Keratinocyte (primary cell): ENCODE measurements around the gene FOXD2. TPM values are rescaled to one million over a fixed set of nuclear protein-coding genes. Genes with fewer than 3 reads are reported as not detected.

Experiments used
- DNase-seq: peaks from one replicate; pipeline ENCODE4 v3.0.0-alpha.2; 2011; ENCODE audit warnings: low read depth, missing footprints, low spot score
- FAIRE-seq: peaks from 2 replicates; lab custom pipeline; 2011; peaks lifted over from hg19 to GRCh38; lab: Jason Lieb, UNC
- H2AFZ ChIP-seq: 2 replicates; pipeline ENCODE4 v1.6.0; 2012; ENCODE audit warnings: low read length, control low read depth, inconsistent platforms; ENCODE audit not compliant: control insufficient read depth
- H3K27ac ChIP-seq: 2 replicates; pipeline ENCODE4 v1.5.1; 2011; ENCODE audit warnings: low read length; ENCODE audit not compliant: control insufficient read depth, insufficient read depth
- H3K27me3 ChIP-seq: 3 replicates; pipeline ENCODE4 v1.6.0; 2011; ENCODE audit warnings: low read length; ENCODE audit not compliant: control insufficient read depth, insufficient read depth; ENCODE audit errors: extremely low read depth
- H3K36me3 ChIP-seq, 2 experiments: 2 replicates in 1 of 2; 3 replicates in 1 of 2; pipeline ENCODE4 v1.5.1; 2011; ENCODE audit warnings: low read length in 2 of 2, mild to moderate bottlenecking in 1 of 2; ENCODE audit not compliant: control insufficient read depth in 2 of 2, insufficient read depth in 2 of 2; ENCODE audit errors: extremely low read depth in 1 of 2
- H3K4me1 ChIP-seq: 3 replicates; pipeline ENCODE4 v1.5.1; 2011; ENCODE audit warnings: low read length; ENCODE audit not compliant: control insufficient read depth, insufficient read depth; ENCODE audit errors: extremely low read depth
- H3K4me2 ChIP-seq: 3 replicates; pipeline ENCODE4 v1.6.0; 2011; ENCODE audit warnings: low read depth, low read length; ENCODE audit not compliant: control insufficient read depth, insufficient read depth; ENCODE audit errors: extremely low read depth
- H3K4me3 ChIP-seq, 3 experiments: fragments of 200-600 bp in 1 of 3; sonication (generic) in 1 of 3; 2 replicates in 2 of 3; 3 replicates in 1 of 3; pipeline ENCODE4 v1.5.1; 2011 to 2016; ENCODE audit warnings: low read length in 3 of 3, mild to moderate bottlenecking in 3 of 3, control low read depth in 2 of 3, inconsistent platforms in 1 of 3, low read depth in 1 of 3, mixed read lengths in 1 of 3, mixed run types in 1 of 3, moderate library complexity in 1 of 3; ENCODE audit not compliant: control insufficient read depth in 2 of 3, insufficient read depth in 2 of 3; ENCODE audit errors: extremely low read depth in 1 of 3
- H3K79me2 ChIP-seq: 2 replicates; pipeline ENCODE4 v1.6.0; 2012; ENCODE audit warnings: low read length; ENCODE audit not compliant: control insufficient read depth, insufficient read depth
- H3K9ac ChIP-seq: 3 replicates; pipeline ENCODE4 v1.6.0; 2011; ENCODE audit warnings: low read length; ENCODE audit not compliant: control insufficient read depth, insufficient read depth; ENCODE audit errors: extremely low read depth
- H3K9me1 ChIP-seq: 3 replicates; pipeline ENCODE4 v1.6.0; 2011; ENCODE audit warnings: low read length; ENCODE audit not compliant: control insufficient read depth, insufficient read depth; ENCODE audit errors: extremely low read depth
- H3K9me3 ChIP-seq: 2 replicates; pipeline ENCODE4 v1.5.1; 2012; ENCODE audit warnings: low read depth, low read length; ENCODE audit not compliant: control insufficient read depth
- H4K20me1 ChIP-seq: 3 replicates; pipeline ENCODE4 v1.6.0; 2011; ENCODE audit warnings: low read length; ENCODE audit not compliant: control insufficient read depth, insufficient read depth; ENCODE audit errors: extremely low read depth
- EZH2 ChIP-seq: IDR thresholded peaks from one replicate; pipeline ENCODE4 v1.6.1; 2012; ENCODE audit warnings: inconsistent platforms, mild to moderate bottlenecking, low read length, moderate library complexity
- dilution Hi-C: fragments of 300-500 bp; cut with MboI; formaldehyde crosslinking; loops from one replicate; pipeline ENCODE4 v1.7.0; 2020; ENCODE audit warnings: low sequenced_read_pairs; ENCODE audit not compliant: extremely low pct_ligation_motif_present
- polyA plus RNA-seq, 5 experiments: library from polyadenylated mRNA; depleted of rRNA in 3 of 5; stranded (reverse) in 3 of 5; stranded (forward) in 1 of 5; unstranded in 1 of 5; fragments of >200 nt; gene quantifications; 1 replicate in 1 of 5; 2 replicates in 3 of 5; 3 replicates in 1 of 5; pipeline versions ENCODE4 v1.2.1 to v1.2.3, GENCODE V29; 2011 to 2012; ENCODE audit warnings: missing spikeins in 2 of 5, low read depth in 1 of 5, low replicate concordance in 1 of 5
- TF ChIP-seq, protein P1 (sequence below), 3 experiments: IDR thresholded peaks in 1 of 3; conservative IDR thresholded peaks in 1 of 3; optimal IDR thresholded peaks in 1 of 3; 2 replicates in 2 of 3; 3 replicates in 1 of 3; pipeline versions ENCODE3 to v1.5.1; 2011; ENCODE audit warnings: low read length in 3 of 3, mild to moderate bottlenecking in 3 of 3, moderate library complexity in 2 of 3, control low read depth in 1 of 3, inconsistent platforms in 1 of 3; ENCODE audit not compliant: insufficient read depth in 2 of 3; ENCODE audit errors: extremely low read depth in 1 of 3

The FOXD2 gene
- polyA plus RNA-seq, 1 donor (not counting 4 experiments of a cell fraction or from before 2014, with no cell fraction given): 0.04 TPM

DNA sequence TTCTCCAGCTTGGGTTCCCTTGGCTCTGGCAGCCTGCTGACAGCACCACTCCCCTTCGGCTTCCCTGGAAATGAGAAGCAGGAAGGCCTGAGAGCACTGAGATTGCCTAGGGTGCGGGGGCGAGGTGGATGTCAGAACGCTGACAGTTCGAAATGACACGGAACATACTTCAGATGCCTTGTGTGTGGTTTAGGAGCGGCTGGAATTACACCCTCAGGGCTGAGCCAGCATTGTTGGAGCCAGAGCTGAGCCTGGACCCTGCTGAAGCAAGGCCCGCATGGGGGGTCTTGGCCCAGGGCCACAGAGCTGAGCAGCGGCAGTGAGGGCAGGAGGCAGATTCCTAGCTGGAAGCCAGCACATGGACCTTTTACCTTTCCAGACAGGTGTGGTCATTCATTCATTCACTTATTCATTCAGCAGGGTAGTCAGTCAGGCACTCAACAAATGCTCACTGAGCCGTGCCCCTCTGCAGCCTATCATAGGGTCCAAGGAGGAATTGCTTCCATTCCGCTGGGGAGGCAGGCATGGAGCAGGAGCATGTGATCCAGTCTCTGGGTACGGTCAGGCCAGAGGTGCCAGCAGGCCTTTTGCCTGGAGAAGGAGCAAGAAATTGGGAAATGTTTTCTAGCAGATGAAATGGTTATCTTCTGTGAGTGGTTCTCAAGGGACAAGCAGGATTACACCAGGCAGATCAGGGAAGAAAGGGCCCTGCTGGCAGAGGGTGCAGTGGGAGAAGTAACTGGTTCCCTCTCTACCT is 28.4 kb upstream of the FOXD2 start:
- H3K27me3 ChIP-seq: no peaks in the 10 kb centered on the region
- DNase-seq (no peak), FAIRE-seq (peak; percentile 80)
- H3K4me3 ChIP-seq: no peak overlapping the region
- H3K27ac ChIP-seq: no peak overlapping the region
- H2AFZ ChIP-seq: no peak overlapping the region
- no peaks in the 10 kb centered on the region for H3K9me3 ChIP-seq
- TF ChIP-seq EZH2: no peak
- TF ChIP-seq, protein P1, sequence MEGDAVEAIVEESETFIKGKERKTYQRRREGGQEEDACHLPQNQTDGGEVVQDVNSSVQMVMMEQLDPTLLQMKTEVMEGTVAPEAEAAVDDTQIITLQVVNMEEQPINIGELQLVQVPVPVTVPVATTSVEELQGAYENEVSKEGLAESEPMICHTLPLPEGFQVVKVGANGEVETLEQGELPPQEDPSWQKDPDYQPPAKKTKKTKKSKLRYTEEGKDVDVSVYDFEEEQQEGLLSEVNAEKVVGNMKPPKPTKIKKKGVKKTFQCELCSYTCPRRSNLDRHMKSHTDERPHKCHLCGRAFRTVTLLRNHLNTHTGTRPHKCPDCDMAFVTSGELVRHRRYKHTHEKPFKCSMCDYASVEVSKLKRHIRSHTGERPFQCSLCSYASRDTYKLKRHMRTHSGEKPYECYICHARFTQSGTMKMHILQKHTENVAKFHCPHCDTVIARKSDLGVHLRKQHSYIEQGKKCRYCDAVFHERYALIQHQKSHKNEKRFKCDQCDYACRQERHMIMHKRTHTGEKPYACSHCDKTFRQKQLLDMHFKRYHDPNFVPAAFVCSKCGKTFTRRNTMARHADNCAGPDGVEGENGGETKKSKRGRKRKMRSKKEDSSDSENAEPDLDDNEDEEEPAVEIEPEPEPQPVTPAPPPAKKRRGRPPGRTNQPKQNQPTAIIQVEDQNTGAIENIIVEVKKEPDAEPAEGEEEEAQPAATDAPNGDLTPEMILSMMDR (optimal IDR thresholded peaks at IDR 0.05 in 1 of 3, IDR thresholded peaks at IDR 0.05 in 1 of 3, conservative IDR thresholded peaks at IDR 0.05 in 1 of 3; ENCODE audit: extremely low read depth in 1 of 3, insufficient read depth in 2 of 3, low read length in 3 of 3): no peak
- no peaks in the 10 kb centered on the region for H3K9me1 ChIP-seq
- H3K4me1 ChIP-seq: peaks cover 10% of the 10 kb centered on the region
- H3K79me2 ChIP-seq: no peaks in the 10 kb centered on the region
- H3K4me2 ChIP-seq: peak overlapping the region; percentile 31
- H3K9ac ChIP-seq: no peak overlapping the region
- dilution Hi-C loops: no loop called here
- H3K36me3 ChIP-seq: no peaks in the 10 kb centered on the region
- H4K20me1 ChIP-seq: no peaks in the 10 kb centered on the region

DNA sequence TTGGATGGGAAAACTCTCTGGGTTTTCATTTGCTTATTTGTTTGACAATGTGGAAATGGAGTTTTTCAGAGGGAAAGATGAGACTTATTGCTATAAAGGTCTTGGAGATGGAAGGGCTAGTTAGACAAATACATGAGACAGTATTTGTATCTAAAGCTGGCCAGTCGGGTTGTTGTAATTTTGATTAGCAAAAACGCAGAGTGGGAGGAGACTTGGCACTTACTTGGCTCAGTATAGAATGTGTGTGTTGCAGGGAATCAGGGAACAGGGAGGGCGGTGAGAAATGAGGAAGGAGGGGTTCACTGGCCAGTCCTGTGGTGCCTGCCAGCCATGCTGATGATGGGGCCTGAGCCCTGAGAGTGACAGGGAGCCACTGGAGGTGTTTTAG is 27.8 kb upstream of the FOXD2 start:
- H3K79me2 ChIP-seq: no peaks in the 10 kb centered on the region
- no peaks in the 10 kb centered on the region for H3K9me3 ChIP-seq
- dilution Hi-C loops: no loop called here
- no peak overlapping the region for H2AFZ ChIP-seq
- H3K27me3 ChIP-seq: peaks cover 3% of the 10 kb centered on the region
- peaks cover 10% of the 10 kb centered on the region for H3K4me1 ChIP-seq
- no peak overlapping the region for H3K27ac ChIP-seq
- DNase-seq: no peak
- no peak for TF ChIP-seq EZH2
- TF ChIP-seq, protein P1 (optimal IDR thresholded peaks at IDR 0.05 in 1 of 3, IDR thresholded peaks at IDR 0.05 in 1 of 3, conservative IDR thresholded peaks at IDR 0.05 in 1 of 3; ENCODE audit: extremely low read depth in 1 of 3, insufficient read depth in 2 of 3, low read length in 3 of 3): no peak
- FAIRE-seq: no peak
- no peaks in the 10 kb centered on the region for H3K9me1 ChIP-seq
- no peak overlapping the region for H3K4me2 ChIP-seq
- no peaks in the 10 kb centered on the region for H4K20me1 ChIP-seq
- H3K9ac ChIP-seq: no peak overlapping the region
- H3K4me3 ChIP-seq: no peak overlapping the region
- no peaks in the 10 kb centered on the region for H3K36me3 ChIP-seq
